ENCODE data around the gene HOXB2. TPM values are rescaled to one million over a fixed set of nuclear protein-coding genes. Genes with fewer than 3 reads are reported as not detected.

HOXB2 gene
- polyA plus RNA-seq, 1 donor from 2014 or later = not detected

- Histone ChIP-seq H3K36me3 (ENCODE audit: insufficient read depth, low read length) (no peaks in the 10 kb centered on the region), H3K9me3 (ENCODE audit: low read length) (no peaks in the 10 kb centered on the region), H3K79me2 (replicated peaks; ENCODE audit: insufficient read depth, low read length) (no peaks in the 10 kb centered on the region), H2AFZ (ENCODE audit: low read depth, low read length) (no peak overlapping the region), H3K9ac (ENCODE audit: low read length) (no peak overlapping the region), H3K27ac (ENCODE audit: low read length) (no peak overlapping the region), H3K4me3 (ENCODE audit: low read length) (no peak overlapping the region), H3K27me3 (ENCODE audit: insufficient read depth, low read depth, low read length) (peaks cover 100% of the 10 kb centered on the region), H3K9me2 (ENCODE audit: insufficient read depth, low read length) (no peaks in the 10 kb centered on the region), H4K20me1 (ENCODE audit: insufficient read depth) (no peaks in the 10 kb centered on the region), H3K4me2 (ENCODE audit: low read length) (no peak overlapping the region), H3F3A (ENCODE audit: insufficient read depth, low read length, poor library complexity, severe bottlenecking) (no peaks in the 10 kb centered on the region)
- TF ChIP-seq POLR2AphosphoS5 (IDR thresholded peaks at IDR 0.05) = no peak
- no peak for TF ChIP-seq MXI1 (conservative IDR thresholded peaks at IDR 0.05; ENCODE audit: poor library complexity, severe bottlenecking)
- TF ChIP-seq RAD21 (conservative IDR thresholded peaks at IDR 0.05) = no peak
- no peak for TF ChIP-seq TAF1 (IDR thresholded peaks at IDR 0.05; ENCODE audit: low read depth)
- TF ChIP-seq EZH2 (IDR thresholded peaks at IDR 0.05; ENCODE audit: borderline replicate concordance, insufficient read depth, low read length, poor library complexity, severe bottlenecking) = peak; percentile 48
Measured at GRCh38 chr17:48544349-48545021, 424 bp downstream of the HOXB2 start.

- Histone ChIP-seq H3K27ac (ENCODE audit: low read length) (no peak overlapping the region), H3K4me3 (ENCODE audit: low read length) (peak overlapping the region; percentile 60), H3K9me3 (ENCODE audit: low read length) (no peaks in the 10 kb centered on the region), H3K4me2 (ENCODE audit: low read length) (no peak overlapping the region), H3K27me3 (ENCODE audit: insufficient read depth, low read depth, low read length) (peaks cover 100% of the 10 kb centered on the region), H3K9ac (ENCODE audit: low read length) (no peak overlapping the region), H3F3A (ENCODE audit: insufficient read depth, low read length, poor library complexity, severe bottlenecking) (no peaks in the 10 kb centered on the region), H3K79me2 (replicated peaks; ENCODE audit: insufficient read depth, low read length) (no peaks in the 10 kb centered on the region), H3K36me3 (ENCODE audit: insufficient read depth, low read length) (no peaks in the 10 kb centered on the region), H3K9me2 (ENCODE audit: insufficient read depth, low read length) (no peaks in the 10 kb centered on the region), H4K20me1 (ENCODE audit: insufficient read depth) (no peaks in the 10 kb centered on the region), H2AFZ (ENCODE audit: low read depth, low read length) (no peak overlapping the region)
- TF ChIP-seq POLR2AphosphoS5 (IDR thresholded peaks at IDR 0.05) (peak; percentile 1), CTCF (IDR thresholded peaks at IDR 0.05; ENCODE audit: poor library complexity, severe bottlenecking) (no peak), RAD21 (conservative IDR thresholded peaks at IDR 0.05) (no peak), EZH2 (IDR thresholded peaks at IDR 0.05; ENCODE audit: borderline replicate concordance, insufficient read depth, low read length, poor library complexity, severe bottlenecking) (peak; percentile 54), EP300 (conservative IDR thresholded peaks at IDR 0.05; ENCODE audit: poor library complexity, severe bottlenecking) (no peak), MXI1 (conservative IDR thresholded peaks at IDR 0.05; ENCODE audit: poor library complexity, severe bottlenecking) (no peak), SMC3 (conservative IDR thresholded peaks at IDR 0.05; ENCODE audit: poor library complexity) (no peak), TAF1 (IDR thresholded peaks at IDR 0.05; ENCODE audit: low read depth) (no peak)
Measured at GRCh38 chr17:48543854-48544348, 1.0 kb downstream of the HOXB2 start.

- Histone ChIP-seq H3K4me3 (ENCODE audit: low read length) (peak overlapping the region; percentile 60), H2AFZ (ENCODE audit: low read depth, low read length) (no peak overlapping the region)
Measured at GRCh38 chr17:48543107-48543853, 1.6 kb downstream of the HOXB2 start.

More at GRCh38 chr17:48543107-48543853, 1.6 kb downstream of the HOXB2 start:
- Histone ChIP-seq H3K36me3 (ENCODE audit: insufficient read depth, low read length) (no peaks in the 10 kb centered on the region), H3K9me3 (ENCODE audit: low read length) (no peaks in the 10 kb centered on the region), H3K9me2 (ENCODE audit: insufficient read depth, low read length) (no peaks in the 10 kb centered on the region), H4K20me1 (ENCODE audit: insufficient read depth) (no peaks in the 10 kb centered on the region), H3K9ac (ENCODE audit: low read length) (no peak overlapping the region), H3K27me3 (ENCODE audit: insufficient read depth, low read depth, low read length) (peaks cover 99% of the 10 kb centered on the region), H3K27ac (ENCODE audit: low read length) (no peak overlapping the region), H3F3A (ENCODE audit: insufficient read depth, low read length, poor library complexity, severe bottlenecking) (no peaks in the 10 kb centered on the region), H3K4me2 (ENCODE audit: low read length) (no peak overlapping the region), H3K79me2 (replicated peaks; ENCODE audit: insufficient read depth, low read length) (no peaks in the 10 kb centered on the region)
- TF ChIP-seq EZH2 (IDR thresholded peaks at IDR 0.05; ENCODE audit: borderline replicate concordance, insufficient read depth, low read length, poor library complexity, severe bottlenecking) (peak; percentile 53), POLR2AphosphoS5 (IDR thresholded peaks at IDR 0.05) (peak; percentile 1), RAD21 (conservative IDR thresholded peaks at IDR 0.05) (no peak), CTCF (IDR thresholded peaks at IDR 0.05; ENCODE audit: poor library complexity, severe bottlenecking) (peak; percentile 50), EP300 (conservative IDR thresholded peaks at IDR 0.05; ENCODE audit: poor library complexity, severe bottlenecking) (no peak), TAF1 (IDR thresholded peaks at IDR 0.05; ENCODE audit: low read depth) (no peak)
